T-helper 2 cell treated with Interferon-gamma antibody and Interleukin-4, amounts not matched to agents 5 μg/mL and 100 μg/mL, for 36 hours (primary cell): Measurements from ENCODE around the gene DEDD2.

Experiments
- DNase-seq: peaks from one replicate; pipeline ENCODE4 v3.0.0; 2021; ENCODE audit warnings: low spot score
- H3K27ac Mint-ChIP-seq: one replicate; pipeline ENCODE4 v1.8.0; 2021; ENCODE audit warnings: mild to moderate bottlenecking, mixed read lengths
- H3K27me3 Mint-ChIP-seq: one replicate; pipeline ENCODE4 v1.8.0; 2021; ENCODE audit warnings: low read depth, mixed read lengths
- H3K36me3 Mint-ChIP-seq: one replicate; pipeline ENCODE4 v1.8.0; 2021; ENCODE audit warnings: low read depth, mixed read lengths
- H3K4me1 Mint-ChIP-seq: one replicate; pipeline ENCODE4 v1.8.0; 2021; ENCODE audit warnings: low read depth, mixed read lengths
- H3K4me3 Mint-ChIP-seq: one replicate; pipeline ENCODE4 v1.8.0; 2022; ENCODE audit warnings: mild to moderate bottlenecking, moderate library complexity, mixed read lengths
- H3K9me3 Mint-ChIP-seq: one replicate; pipeline ENCODE4 v1.8.0; 2021; ENCODE audit warnings: mixed read lengths

DEDD2 gene

GRCh38 chr19:42170715-42171114, 46.8 kb downstream of the DEDD2 start:
- no peak for DNase-seq
- Mint-ChIP-seq H3K4me1 (peaks cover under 1% of the 10 kb centered on the region), H3K27ac (no peak overlapping the region), H3K4me3 (no peak overlapping the region), H3K9me3 (no peaks in the 10 kb centered on the region), H3K27me3 (peaks cover 23% of the 10 kb centered on the region), H3K36me3 (no peaks in the 10 kb centered on the region)

GRCh38 chr19:42169486-42170413, 47.7 kb downstream of the DEDD2 start:
- H3K27ac Mint-ChIP-seq, result peak overlapping the region; percentile 2
- no peaks in the 10 kb centered on the region for H3K36me3 Mint-ChIP-seq
- H3K27me3 Mint-ChIP-seq, result peaks cover 13% of the 10 kb centered on the region
- no peak overlapping the region for H3K4me3 Mint-ChIP-seq
- no peaks in the 10 kb centered on the region for H3K9me3 Mint-ChIP-seq
- no peak for DNase-seq
- H3K4me1 Mint-ChIP-seq, result peaks cover 3% of the 10 kb centered on the region

DNA sequence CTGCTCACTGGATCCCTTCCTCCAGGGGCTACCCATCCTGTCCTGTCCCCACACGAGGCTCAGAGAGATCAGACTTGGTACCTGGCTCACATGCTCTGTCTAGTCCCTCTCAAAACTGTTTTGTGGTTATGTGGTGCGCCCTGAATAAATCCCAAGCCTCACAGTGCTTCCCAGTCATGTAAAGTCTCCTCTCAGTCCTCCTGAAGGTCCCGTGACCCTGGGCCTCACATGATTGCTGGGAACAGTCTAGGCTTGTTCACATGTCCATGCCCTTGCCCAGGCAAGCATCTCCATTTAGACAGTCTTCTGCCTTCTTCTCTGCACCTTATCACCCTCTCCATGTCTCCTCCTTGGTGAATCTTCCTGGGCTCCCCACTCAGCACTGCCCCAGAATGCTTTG, 49.3 kb downstream of the DEDD2 start:
- peaks cover 3% of the 10 kb centered on the region for H3K4me1 Mint-ChIP-seq
- no peaks in the 10 kb centered on the region for H3K9me3 Mint-ChIP-seq
- no peak for DNase-seq
- no peaks in the 10 kb centered on the region for H3K27me3 Mint-ChIP-seq
- H3K4me3 Mint-ChIP-seq, result no peak overlapping the region
- no peaks in the 10 kb centered on the region for H3K36me3 Mint-ChIP-seq
- no peak overlapping the region for H3K27ac Mint-ChIP-seq

DNA sequence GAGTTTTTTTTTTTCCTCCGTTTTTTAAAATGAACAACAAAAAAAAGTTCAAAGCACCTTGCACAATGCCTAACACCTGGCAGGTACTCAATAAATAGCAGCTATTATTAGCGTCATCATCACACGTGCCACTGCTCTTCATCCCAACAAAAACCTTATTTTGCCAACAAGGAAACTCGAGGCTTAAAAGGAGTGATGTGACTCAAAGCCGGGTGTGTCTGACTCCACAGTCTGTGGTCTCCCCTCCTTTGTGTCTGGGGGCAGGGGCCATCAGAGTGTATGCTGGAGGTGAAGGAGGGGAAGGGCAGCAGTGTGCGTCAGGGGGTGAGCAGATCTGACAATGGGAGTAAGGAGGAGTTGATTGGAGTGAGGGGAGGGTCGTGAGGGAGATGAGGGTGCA, 51.2 kb downstream of the DEDD2 start:
- no peak for DNase-seq
- H3K27me3 Mint-ChIP-seq, result peaks cover 3% of the 10 kb centered on the region
- H3K4me1 Mint-ChIP-seq, result peaks cover 3% of the 10 kb centered on the region
- no peak overlapping the region for H3K27ac Mint-ChIP-seq
- no peak overlapping the region for H3K4me3 Mint-ChIP-seq
- H3K36me3 Mint-ChIP-seq, result no peaks in the 10 kb centered on the region
- no peaks in the 10 kb centered on the region for H3K9me3 Mint-ChIP-seq

DNA sequence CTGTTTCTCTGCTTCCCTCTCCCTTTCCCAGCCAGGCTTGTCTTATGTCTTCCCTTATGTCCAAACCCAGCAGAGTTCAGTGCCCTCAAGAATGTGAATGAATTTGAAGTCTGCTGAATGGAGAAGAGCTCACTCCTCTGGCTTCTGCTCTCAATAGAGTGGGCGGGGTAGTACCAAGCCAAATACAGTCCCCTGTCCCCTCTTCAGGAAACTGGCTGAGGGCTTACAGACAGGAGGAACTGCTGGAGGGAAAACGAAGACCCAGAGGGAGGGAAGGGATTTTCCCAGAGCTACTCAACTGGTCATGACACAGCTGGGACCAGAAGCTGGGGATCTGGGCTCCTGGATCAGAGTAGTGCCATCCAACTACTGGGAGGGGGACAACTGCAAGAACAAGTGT, 52.3 kb downstream of the DEDD2 start:
- DNase-seq, result no peak
- H3K4me3 Mint-ChIP-seq, result no peak overlapping the region
- H3K4me1 Mint-ChIP-seq, result peaks cover 3% of the 10 kb centered on the region
- H3K27ac Mint-ChIP-seq, result no peak overlapping the region
- H3K27me3 Mint-ChIP-seq, result peaks cover 9% of the 10 kb centered on the region
- no peaks in the 10 kb centered on the region for H3K9me3 Mint-ChIP-seq
- H3K36me3 Mint-ChIP-seq, result no peaks in the 10 kb centered on the region

DNA sequence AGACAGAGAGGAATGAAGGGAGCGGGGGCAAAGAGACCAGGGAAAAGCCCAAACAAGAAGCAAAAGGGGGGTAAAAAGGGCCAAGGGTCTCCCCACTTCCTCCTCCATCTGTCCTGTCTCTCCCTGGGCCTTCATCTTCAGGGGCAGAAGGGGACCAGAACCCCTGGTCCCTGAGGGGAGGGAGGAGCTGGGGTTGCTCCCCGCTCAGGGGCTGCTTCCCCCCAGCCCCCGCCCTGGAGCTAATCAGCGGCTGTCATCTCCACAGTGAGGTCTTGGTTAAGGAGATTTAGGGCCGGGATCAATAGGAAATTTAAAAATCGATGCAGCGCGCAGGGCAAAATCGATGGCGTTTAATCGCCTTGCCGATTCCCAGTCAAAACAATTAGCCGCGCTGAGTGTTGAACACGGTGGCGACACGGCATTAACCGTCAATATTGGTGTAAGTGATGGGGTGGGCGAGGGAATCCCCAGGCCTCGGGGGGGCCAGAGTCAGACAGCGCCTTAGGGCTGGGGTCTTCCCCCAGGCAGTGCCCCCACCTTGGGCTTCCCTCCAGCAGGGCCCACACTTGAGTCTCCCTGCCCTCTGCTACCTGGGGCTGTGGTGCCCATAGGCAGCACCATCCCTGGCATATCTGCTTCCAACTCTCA, 55.7 kb downstream of the DEDD2 start:
- Mint-ChIP-seq H3K36me3 (no peaks in the 10 kb centered on the region), H3K4me3 (no peak overlapping the region), H3K4me1 (peaks cover 3% of the 10 kb centered on the region), H3K27me3 (peaks cover 13% of the 10 kb centered on the region), H3K9me3 (no peaks in the 10 kb centered on the region), H3K27ac (no peak overlapping the region)
- no peak for DNase-seq

GRCh38 chr19:42159942-42160341, 57.5 kb downstream of the DEDD2 start:
- Mint-ChIP-seq H3K4me1 (peaks cover 4% of the 10 kb centered on the region), H3K27ac (no peak overlapping the region), H3K4me3 (no peak overlapping the region), H3K36me3 (no peaks in the 10 kb centered on the region), H3K27me3 (peaks cover 17% of the 10 kb centered on the region), H3K9me3 (no peaks in the 10 kb centered on the region)
- DNase-seq, result no peak

DNA sequence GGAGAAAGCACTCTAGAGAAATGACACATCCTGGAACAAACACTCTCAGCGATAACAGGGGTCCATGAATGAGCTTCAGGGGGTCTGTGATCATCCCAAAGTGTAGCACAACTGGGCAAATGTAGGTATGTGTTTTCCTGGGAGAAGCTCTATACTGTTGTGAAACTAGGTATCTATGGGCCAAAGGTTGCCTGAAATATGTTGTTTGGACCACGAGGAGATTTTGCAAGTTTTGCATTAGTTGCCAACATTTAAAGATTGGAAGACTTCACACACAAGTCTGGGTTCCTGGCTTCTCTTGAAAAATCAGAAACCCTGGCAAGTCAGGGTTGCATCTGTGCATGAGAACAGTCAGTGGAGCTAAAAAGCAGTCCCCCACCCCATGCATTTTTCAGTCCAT, 58.6 kb downstream of the DEDD2 start:
- no peak for DNase-seq
- H3K27ac Mint-ChIP-seq, result no peak overlapping the region
- H3K27me3 Mint-ChIP-seq, result peaks cover 17% of the 10 kb centered on the region
- H3K4me1 Mint-ChIP-seq, result peaks cover 11% of the 10 kb centered on the region
- no peak overlapping the region for H3K4me3 Mint-ChIP-seq
- H3K9me3 Mint-ChIP-seq, result no peaks in the 10 kb centered on the region
- no peaks in the 10 kb centered on the region for H3K36me3 Mint-ChIP-seq

DNA sequence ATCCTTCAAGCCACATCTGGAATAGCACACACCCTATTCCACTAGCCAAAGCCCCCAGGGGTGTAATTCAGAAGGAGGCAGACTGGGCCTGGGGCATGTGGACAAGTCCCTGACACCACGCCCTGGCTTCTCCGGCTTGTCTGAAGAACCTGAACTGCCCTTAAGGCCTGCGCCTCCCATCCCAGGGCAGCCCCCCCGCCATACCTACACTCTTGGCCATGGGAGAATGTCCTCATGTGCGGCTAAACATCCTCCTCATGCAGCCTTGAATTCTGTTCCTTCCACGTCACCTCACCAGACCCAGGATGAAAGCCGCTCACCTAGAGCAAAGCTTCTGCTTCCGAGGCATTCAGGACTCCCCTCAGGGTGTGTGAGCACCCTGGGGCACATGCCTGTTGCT, 60.9 kb downstream of the DEDD2 start:
- Mint-ChIP-seq H3K4me3 (no peak overlapping the region), H3K27ac (no peak overlapping the region), H3K36me3 (no peaks in the 10 kb centered on the region), H3K27me3 (peaks cover 15% of the 10 kb centered on the region), H3K9me3 (no peaks in the 10 kb centered on the region), H3K4me1 (peaks cover 11% of the 10 kb centered on the region)
- no peak for DNase-seq

DNA sequence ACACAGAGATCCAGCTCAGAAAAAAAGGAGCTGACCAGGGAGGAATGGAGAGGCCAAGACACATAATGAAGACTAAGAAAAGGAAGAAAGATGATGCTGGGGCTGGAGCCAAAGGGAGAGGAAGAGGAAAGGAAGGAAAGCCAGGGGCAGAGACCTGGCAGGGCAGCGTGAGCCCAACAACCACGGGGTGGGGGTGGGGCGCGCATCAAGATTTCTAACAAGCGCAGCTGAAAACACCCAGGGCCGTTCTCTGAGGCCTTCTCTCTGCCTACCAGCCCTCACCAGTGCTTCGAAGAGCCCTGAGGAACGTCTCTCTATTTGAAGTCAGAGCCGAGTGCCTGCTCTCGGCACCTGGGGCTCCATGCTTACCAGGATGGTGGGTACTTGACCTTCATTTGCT, 61.7 kb downstream of the DEDD2 start:
- peaks cover 11% of the 10 kb centered on the region for H3K4me1 Mint-ChIP-seq
- peaks cover 9% of the 10 kb centered on the region for H3K27me3 Mint-ChIP-seq
- no peaks in the 10 kb centered on the region for H3K9me3 Mint-ChIP-seq
- no peaks in the 10 kb centered on the region for H3K36me3 Mint-ChIP-seq
- no peak overlapping the region for H3K27ac Mint-ChIP-seq
- no peak for DNase-seq
- H3K4me3 Mint-ChIP-seq, result no peak overlapping the region

GRCh38 chr19:42154471-42155323, 62.8 kb downstream of the DEDD2 start:
- DNase-seq, result no peak
- Mint-ChIP-seq H3K27ac (peak overlapping the region; percentile 64), H3K27me3 (peaks cover 7% of the 10 kb centered on the region), H3K9me3 (no peaks in the 10 kb centered on the region), H3K4me1 (peaks cover 11% of the 10 kb centered on the region), H3K36me3 (no peaks in the 10 kb centered on the region), H3K4me3 (peak overlapping the region; percentile 44)

GRCh38 chr19:42153672-42154433, 63.6 kb downstream of the DEDD2 start:
- no peak for DNase-seq
- H3K27me3 Mint-ChIP-seq, result peaks cover 5% of the 10 kb centered on the region
- H3K4me1 Mint-ChIP-seq, result peaks cover 16% of the 10 kb centered on the region
- H3K36me3 Mint-ChIP-seq, result no peaks in the 10 kb centered on the region
- peak overlapping the region; percentile 33 for H3K27ac Mint-ChIP-seq
- no peaks in the 10 kb centered on the region for H3K9me3 Mint-ChIP-seq
- peak overlapping the region; percentile 44 for H3K4me3 Mint-ChIP-seq

DNA sequence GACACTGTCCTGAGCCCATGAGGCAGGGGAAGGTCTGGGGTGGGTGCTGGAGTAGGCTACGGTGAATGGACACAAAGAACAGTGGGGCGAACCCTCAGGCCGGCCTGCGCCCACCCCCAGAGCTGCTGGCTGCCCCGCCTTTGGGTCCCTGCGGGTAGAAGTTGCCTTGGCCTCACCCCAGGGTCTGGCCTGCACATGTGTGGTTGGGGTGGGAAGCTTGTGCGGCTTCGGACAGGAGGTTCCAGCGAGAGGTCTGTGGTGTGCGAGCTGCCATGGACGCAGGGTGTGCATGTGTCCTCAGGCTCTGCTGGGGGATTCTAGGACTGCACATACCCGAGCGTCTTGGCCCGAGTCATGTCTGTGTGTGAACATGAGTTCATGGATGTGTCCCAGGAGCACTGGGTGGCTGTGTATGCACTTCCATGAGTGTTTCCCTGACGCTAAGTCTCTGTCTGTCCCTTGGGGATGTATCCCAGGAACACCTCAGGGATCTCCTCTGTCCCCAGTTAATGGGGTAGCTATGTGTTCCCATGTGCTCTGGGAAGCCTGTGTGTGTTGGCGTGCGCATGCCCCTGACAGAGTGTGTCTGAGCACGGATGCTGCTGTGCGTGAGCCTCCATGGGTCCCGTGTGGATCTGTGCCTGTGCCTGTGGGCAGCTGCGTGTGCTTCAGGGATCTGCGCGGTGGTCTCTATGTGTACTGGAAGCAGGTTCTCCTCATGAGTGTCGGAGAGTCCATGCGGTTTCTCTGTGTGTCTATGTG, 64.4 kb downstream of the DEDD2 start:
- H3K4me3 Mint-ChIP-seq, result no peak overlapping the region
- peaks cover 8% of the 10 kb centered on the region for H3K27me3 Mint-ChIP-seq
- H3K4me1 Mint-ChIP-seq, result peaks cover 16% of the 10 kb centered on the region
- H3K36me3 Mint-ChIP-seq, result no peaks in the 10 kb centered on the region
- DNase-seq, result no peak
- no peak overlapping the region for H3K27ac Mint-ChIP-seq
- H3K9me3 Mint-ChIP-seq, result no peaks in the 10 kb centered on the region
